Spleen (tissue), 11 donors: ENCODE measurements around the gene MRAP2. TPM values are rescaled to one million over a fixed set of nuclear protein-coding genes. Genes with fewer than 3 reads are reported as not detected.

Experiments
- DNase-seq: peaks from one replicate; pipeline ENCODE4 v3.0.0-alpha.2; 2020
- H3K27ac ChIP-seq, 8 donors: fragments of 200-600 bp; sonication (generic) in 7 of 8; 1 replicate in 4 of 8; 2 replicates in 4 of 8; pipeline versions ENCODE4 v1.5.0 to v1.8.0; 2016 to 2021; ENCODE audit warnings: inconsistent platforms in 4 of 8, mild to moderate bottlenecking in 4 of 8, moderate library complexity in 1 of 8
- H3K27me3 ChIP-seq, 7 donors: fragments of 200-600 bp; sonication (generic) in 6 of 7; replicated peaks in 1 of 7; 1 replicate in 4 of 7; 2 replicates in 3 of 7; pipeline versions ENCODE4 v1.5.0 to v1.8.0; 2016 to 2021; ENCODE audit warnings: inconsistent platforms in 3 of 7, mild to moderate bottlenecking in 1 of 7
- H3K36me3 ChIP-seq, 6 donors: fragments of 200-600 bp; sonication (generic) in 5 of 6; 1 replicate in 4 of 6; 2 replicates in 2 of 6; pipeline versions ENCODE4 v1.5.0 to v1.8.0; 2016 to 2021; ENCODE audit warnings: inconsistent platforms in 2 of 6
- H3K4me1 ChIP-seq, 6 donors: fragments of 200-600 bp; sonication (generic) in 5 of 6; 1 replicate in 3 of 6; 2 replicates in 3 of 6; pipeline versions ENCODE4 v1.5.0 to v1.8.0; 2016 to 2021; ENCODE audit warnings: inconsistent platforms in 3 of 6
- H3K4me3 ChIP-seq, 8 donors: fragments of 200-600 bp; sonication (generic) in 7 of 8; 1 replicate in 4 of 8; 2 replicates in 4 of 8; pipeline versions ENCODE4 v1.5.0 to v1.8.0; 2016 to 2021; ENCODE audit warnings: inconsistent platforms in 4 of 8, mild to moderate bottlenecking in 4 of 8, moderate library complexity in 2 of 8
- H3K9me3 ChIP-seq, 8 donors: fragments of 200-600 bp; sonication (generic) in 7 of 8; 1 replicate in 4 of 8; 2 replicates in 4 of 8; pipeline versions ENCODE4 v1.5.0 to v1.8.0; 2016 to 2021; ENCODE audit warnings: inconsistent platforms in 4 of 8
- POLR2A ChIP-seq, 3 donors: fragments of 450-650 bp; IDR thresholded peaks; one replicate each; pipeline ENCODE4 v1.5.1; 2017; ENCODE audit warnings: antibody characterized with exemption in 3 of 3, mild to moderate bottlenecking in 1 of 3
- POLR2AphosphoS5 ChIP-seq, 3 donors: sonication (generic); formaldehyde crosslinking; IDR thresholded peaks; one replicate each; pipeline ENCODE4 v1.5.1; 2017; ENCODE audit warnings: antibody characterized with exemption in 3 of 3
- WGBS, 5 donors: extraction: QIAGEN DNeasy Blood & Tissue Kit in 3 of 5; methylation state at CpG; one replicate each; pipeline versions ENCODE4 v1.1.5 to v1.1.7; 2013 to 2018; 5-methylcytosine and 5-hydroxymethylcytosine counted together
- intact Hi-C: fragments of 100-400 bp; cut with DNase I; formaldehyde crosslinking; loops from one replicate; pipeline ENCODE4 v1.15.0; 2023; ENCODE audit warnings: low total_unique reads
- polyA plus RNA-seq, 3 donors: library from polyadenylated mRNA; stranded (reverse); fragments of 200-250 nt; gene quantifications; one replicate each; pipeline ENCODE4 v1.2.1, GENCODE V29; 2013
- total RNA-seq, 7 donors: library from RNA; depleted of rRNA in 3 of 7; stranded (reverse); fragments of >200 nt in 3 of 7; fragmentation: NEBNext Ultra II Directional in 4 of 7; extraction: Animal tissue kit (Norgen Biotek cat#: 25700) in 4 of 7; gene quantifications; one replicate each; pipeline versions ENCODE4 v1.1.0 to v1.2.1, GENCODE V29; 2016 to 2021
- TF ChIP-seq, protein P1 (sequence below), 11 experiments: fragments of 200-600 bp in 7 of 11; fragments of 450-650 bp in 4 of 11; sonication (generic) in 4 of 11; IDR thresholded peaks in 8 of 11; conservative IDR thresholded peaks in 3 of 11; 1 replicate in 7 of 11; 2 replicates in 4 of 11; pipeline versions ENCODE4 v1.4.0 to v1.8.0; 2016 to 2021; ENCODE audit warnings: antibody characterized with exemption in 11 of 11, inconsistent platforms in 4 of 11, mild to moderate bottlenecking in 1 of 11
- donor health status: healthy with polysubstance abuse.
- donor health status: DM: no; HTN: no; CAD: no; lungs with moderate emphysema.
- donor health status: DM: no; HTN: no; CAD: no.
- donor health status: Bipolar disorder and iron deficiency.
- donor health status: healthy.
- donor health status: DM: no; HTN: no; CAD: no.
- donor health status: DM: yes; HTN: yes; CAD: no.

Gene MRAP2
- total and polyA plus RNA-seq, 10 donors: 0.97 to 21.8 (median 4.4) TPM

DNA sequence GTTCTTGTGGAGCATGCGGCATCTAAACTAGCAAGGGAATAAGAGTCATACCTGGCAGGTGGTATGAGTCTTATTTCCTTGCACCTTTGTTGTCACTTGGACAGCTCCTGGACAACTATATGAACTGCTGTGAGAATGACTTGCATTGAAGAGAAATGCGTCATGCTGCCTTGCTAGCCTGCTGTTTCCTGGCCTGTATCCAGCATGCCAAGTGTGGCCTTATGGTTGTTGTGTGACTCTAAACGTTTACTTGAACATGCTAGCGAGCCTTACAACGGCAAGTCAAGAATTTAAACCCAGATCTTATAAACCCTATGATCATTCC, 103.4 kb downstream of the MRAP2 start:
- H3K27me3 ChIP-seq: no peaks in the 10 kb centered on the region
- no peak for TF ChIP-seq POLR2A (IDR thresholded peaks at IDR 0.05)
- TF ChIP-seq, protein P1, sequence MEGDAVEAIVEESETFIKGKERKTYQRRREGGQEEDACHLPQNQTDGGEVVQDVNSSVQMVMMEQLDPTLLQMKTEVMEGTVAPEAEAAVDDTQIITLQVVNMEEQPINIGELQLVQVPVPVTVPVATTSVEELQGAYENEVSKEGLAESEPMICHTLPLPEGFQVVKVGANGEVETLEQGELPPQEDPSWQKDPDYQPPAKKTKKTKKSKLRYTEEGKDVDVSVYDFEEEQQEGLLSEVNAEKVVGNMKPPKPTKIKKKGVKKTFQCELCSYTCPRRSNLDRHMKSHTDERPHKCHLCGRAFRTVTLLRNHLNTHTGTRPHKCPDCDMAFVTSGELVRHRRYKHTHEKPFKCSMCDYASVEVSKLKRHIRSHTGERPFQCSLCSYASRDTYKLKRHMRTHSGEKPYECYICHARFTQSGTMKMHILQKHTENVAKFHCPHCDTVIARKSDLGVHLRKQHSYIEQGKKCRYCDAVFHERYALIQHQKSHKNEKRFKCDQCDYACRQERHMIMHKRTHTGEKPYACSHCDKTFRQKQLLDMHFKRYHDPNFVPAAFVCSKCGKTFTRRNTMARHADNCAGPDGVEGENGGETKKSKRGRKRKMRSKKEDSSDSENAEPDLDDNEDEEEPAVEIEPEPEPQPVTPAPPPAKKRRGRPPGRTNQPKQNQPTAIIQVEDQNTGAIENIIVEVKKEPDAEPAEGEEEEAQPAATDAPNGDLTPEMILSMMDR (IDR thresholded peaks at IDR 0.05 in 8 of 11, conservative IDR thresholded peaks at IDR 0.05 in 3 of 11): no peak
- no peak for TF ChIP-seq POLR2AphosphoS5 (IDR thresholded peaks at IDR 0.05)
- H3K36me3 ChIP-seq: peaks cover 0 to 85% (median 6%) of the 10 kb centered on the region in 6 donors
- H3K9me3 ChIP-seq: peaks cover 0 to 19% (median 11%) of the 10 kb centered on the region in 8 donors
- 84 to 96% (median 94%) methylated on average over 5 of the region's 5 CpGs for WGBS, 5 donors
- intact Hi-C loops: no loop called here
- no peak for DNase-seq
- H3K4me1 ChIP-seq: no peaks in the 10 kb centered on the region
- H3K27ac ChIP-seq: no peak overlapping the region
- no peak overlapping the region for H3K4me3 ChIP-seq

DNA sequence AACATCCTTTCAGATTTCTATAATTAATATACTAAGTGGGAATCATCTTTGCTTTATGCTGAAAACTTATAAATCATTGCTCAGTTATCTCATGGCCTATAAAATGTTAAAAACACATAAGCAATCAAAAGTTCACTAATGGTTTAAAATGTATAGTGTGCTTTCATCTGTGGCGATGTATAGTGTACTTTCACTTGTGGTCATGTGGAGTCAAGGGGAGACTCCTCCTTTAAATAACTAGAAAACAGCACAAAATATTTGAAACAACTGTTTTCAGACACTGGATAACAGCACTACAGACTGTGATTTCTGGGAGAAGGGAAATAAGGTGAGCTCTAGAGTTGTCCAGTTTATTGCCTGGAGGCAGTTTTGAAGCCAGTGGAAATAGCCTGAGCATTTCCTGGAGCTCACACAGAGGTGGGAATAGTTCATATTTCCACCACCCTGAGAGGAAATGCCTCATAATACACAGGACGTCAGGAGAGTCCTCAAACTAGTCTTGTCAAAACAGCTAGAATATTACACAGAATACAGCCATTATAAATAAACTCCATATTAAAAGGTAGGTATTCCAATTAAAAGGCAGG, 104.5 kb downstream of the MRAP2 start:
- 66 to 80% (median 72%) methylated on average over 2 of the region's 2 CpGs for WGBS, 5 donors
- intact Hi-C loops: no loop called here

DNA sequence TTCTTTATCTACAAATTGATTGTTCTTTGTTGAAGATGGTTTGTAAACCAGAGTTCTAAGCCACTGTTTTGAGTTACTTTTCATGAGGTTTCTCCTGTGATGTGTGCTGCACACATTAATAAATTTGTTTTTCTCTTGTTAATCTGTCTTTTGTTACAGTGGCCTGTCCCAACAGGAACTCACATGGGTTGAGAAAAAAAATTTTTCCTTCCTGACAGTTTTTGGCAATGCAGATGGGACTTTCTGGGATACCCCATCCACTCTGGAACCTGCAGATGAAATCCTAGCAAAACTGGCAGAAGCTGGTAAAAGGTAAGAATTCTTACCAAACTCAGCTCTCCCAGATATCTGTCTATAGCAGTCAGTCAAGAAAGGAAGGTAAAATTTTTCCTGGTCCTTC, 105.7 kb downstream of the MRAP2 start:
- no peak for DNase-seq
- H3K27me3 ChIP-seq: no peaks in the 10 kb centered on the region
- H3K36me3 ChIP-seq: peaks cover 0 to 76% (median 7%) of the 10 kb centered on the region in 6 donors
- TF ChIP-seq POLR2AphosphoS5 (IDR thresholded peaks at IDR 0.05) (no peak), POLR2A (IDR thresholded peaks at IDR 0.05) (no peak)
- TF ChIP-seq, protein P1 (IDR thresholded peaks at IDR 0.05 in 8 of 11, conservative IDR thresholded peaks at IDR 0.05 in 3 of 11): no peak
- no peaks in the 10 kb centered on the region for H3K4me1 ChIP-seq
- H3K4me3 ChIP-seq: no peak overlapping the region
- peaks cover 0 to 2% (median 0%) of the 10 kb centered on the region in 8 donors for H3K9me3 ChIP-seq
- intact Hi-C loops: no loop called here
- H3K27ac ChIP-seq: no peak overlapping the region

More for the DNA sequence above, 104.5 kb downstream of the MRAP2 start:
- no peak for TF ChIP-seq POLR2A (IDR thresholded peaks at IDR 0.05)
- TF ChIP-seq, protein P1 (IDR thresholded peaks at IDR 0.05 in 8 of 11, conservative IDR thresholded peaks at IDR 0.05 in 3 of 11): no peak
- TF ChIP-seq POLR2AphosphoS5 (IDR thresholded peaks at IDR 0.05): no peak
- H3K4me1 ChIP-seq: no peaks in the 10 kb centered on the region
- DNase-seq: no peak
- H3K27ac ChIP-seq: no peak overlapping the region
- no peak overlapping the region for H3K4me3 ChIP-seq
- no peaks in the 10 kb centered on the region for H3K27me3 ChIP-seq
- H3K36me3 ChIP-seq: peaks cover 0 to 81% (median 8%) of the 10 kb centered on the region in 6 donors
- H3K9me3 ChIP-seq: peaks cover 0 to 14% (median 7%) of the 10 kb centered on the region in 8 donors

Other genes starting within 250 kb of the MRAP2 start
- gene RIPPLY2, start 180.4 kb upstream of the MRAP2 start, total RNA-seq: not detected
- under 1 TPM in 1 of 3 donors, not detected in 2; 0.42 TPM for gene RIPPLY2, start 180.4 kb upstream of the MRAP2 start, polyA plus RNA-seq
- 10 to 100 TPM; 15.1 to 50.7 (median 34.2) TPM for gene CYB5R4, start 174.1 kb upstream of the MRAP2 start, total RNA-seq
- gene CYB5R4, start 174.1 kb upstream of the MRAP2 start, polyA plus RNA-seq: 10 to 100 TPM in 2 of 3 donors, 1 to 10 TPM in 1; 10.0 to 17.1 (median 12.6) TPM
- gene CEP162, start 193.9 kb downstream of the MRAP2 start, total RNA-seq: 10 to 100 TPM in 5 of 7 donors, 1 to 10 TPM in 2; 6.5 to 22.8 (median 13.2) TPM
- 1 to 10 TPM; 5.1 to 7.3 (median 5.8) TPM for gene CEP162, start 193.9 kb downstream of the MRAP2 start, polyA plus RNA-seq